Measurements from ENCODE around the gene POMP.
A peak's percentile ranks its signal among the peaks of the same experiment; 100 is the strongest.

The POMP gene

GRCh38 chr13:28704282-28704681, 45.4 kb downstream of the POMP start:
- DNase-seq: no peak

GRCh38 chr13:28704919-28705318, 46.0 kb downstream of the POMP start:
- DNase-seq: no peak

- no peak for DNase-seq
Observed at GRCh38 chr13:28705461-28706083, 46.6 kb downstream of the POMP start.

GRCh38 chr13:28707629-28708427, 48.9 kb downstream of the POMP start:
- DNase-seq: no peak

- DNase-seq: no peak
Observed at GRCh38 chr13:28710161-28710560, 51.2 kb downstream of the POMP start.

- DNase-seq: no peak
Observed at GRCh38 chr13:28714651-28715050, 55.7 kb downstream of the POMP start.

GRCh38 chr13:28716511-28716910, 57.6 kb downstream of the POMP start:
- DNase-seq: no peak

- DNase-seq: no peak
Observed at GRCh38 chr13:28717170-28717569, 58.2 kb downstream of the POMP start.

GRCh38 chr13:28718196-28718542, 59.2 kb downstream of the POMP start:
- DNase-seq: no peak

- peak; percentile 94 for DNase-seq
Observed at GRCh38 chr13:28718543-28719226, 59.8 kb downstream of the POMP start, which contains the start of gene SLC46A3. SLC46A3 (minus strand) TSS chr13:28718970; CDS start chr13:28717998, 972 bp downstream.

GRCh38 chr13:28719227-28720055, 60.5 kb downstream of the POMP start:
- no peak for DNase-seq

GRCh38 chr13:28723806-28724205, 64.9 kb downstream of the POMP start:
- no peak for DNase-seq

- no peak for DNase-seq
Observed at GRCh38 chr13:28725046-28725610, 66.2 kb downstream of the POMP start.

Measured in activated T-cell treated with anti-CD3 and anti-CD28 coated beads for 4 hours (primary cell).